OCI-LY1 (cell line): Measurements from ENCODE around the gene FYB1.

ENCODE experiments used
- H2AFZ ChIP-seq: fragments of 200-600 bp; sonication (generic), shearing (Covaris generic); 2 replicates; pipeline ENCODE4 v1.6.0; 2014; ENCODE audit warnings: antibody characterized with exemption, mild to moderate bottlenecking, low read length
- H3F3A ChIP-seq: fragments of 200-600 bp; sonication (generic), shearing (Covaris generic); 2 replicates; pipeline ENCODE4 v1.6.0; 2014; ENCODE audit warnings: mild to moderate bottlenecking, antibody characterized with exemption, low read length, moderate library complexity; ENCODE audit not compliant: insufficient read depth
- H3K27ac ChIP-seq: fragments of 200-600 bp; sonication (generic); 2 replicates; pipeline ENCODE4 v1.5.1; 2014; ENCODE audit warnings: low read length, mixed run types, mild to moderate bottlenecking, low read depth; ENCODE audit not compliant: poor library complexity, severe bottlenecking
- H3K27me3 ChIP-seq: fragments of 200-600 bp; sonication (generic); 2 replicates; pipeline ENCODE4 v1.6.0; 2014; ENCODE audit warnings: antibody characterized with exemption, mild to moderate bottlenecking, low read length, moderate library complexity; ENCODE audit not compliant: insufficient read depth
- H3K36me3 ChIP-seq: fragments of 200-600 bp; sonication (generic); 2 replicates; pipeline ENCODE4 v1.6.1; 2014; ENCODE audit warnings: mild to moderate bottlenecking, antibody characterized with exemption, low read length, moderate library complexity, mixed read lengths; ENCODE audit not compliant: insufficient read depth
- H3K4me1 ChIP-seq: fragments of 200-600 bp; sonication (generic); 2 replicates; pipeline ENCODE4 v1.5.1; 2014; ENCODE audit warnings: mild to moderate bottlenecking, low read length, moderate library complexity; ENCODE audit not compliant: insufficient read depth, severe bottlenecking
- H3K4me2 ChIP-seq: fragments of 200-600 bp; sonication (generic), shearing (Covaris generic); 2 replicates; pipeline ENCODE4 v1.6.1; 2014; ENCODE audit warnings: low read length
- H3K4me3 ChIP-seq: fragments of 200-600 bp; sonication (generic); 2 replicates; pipeline ENCODE4 v1.5.1; 2014; ENCODE audit warnings: low read length, low read depth, mild to moderate bottlenecking, mixed read lengths; ENCODE audit not compliant: poor library complexity, severe bottlenecking
- H3K79me2 ChIP-seq: fragments of 200-600 bp; shearing (Covaris generic); 2 replicates; pipeline ENCODE4 v1.6.1; 2016; ENCODE audit warnings: mixed run types, low read length, mixed read lengths; ENCODE audit not compliant: insufficient read depth
- H3K9ac ChIP-seq: fragments of 200-600 bp; sonication (generic), shearing (Covaris generic); 2 replicates; pipeline ENCODE4 v1.6.1; 2014; ENCODE audit warnings: mild to moderate bottlenecking, low read length, mixed read lengths
- H3K9me2 ChIP-seq: fragments of 200-600 bp; sonication (generic), shearing (Covaris generic); 2 replicates; pipeline ENCODE4 v1.6.1; 2014; ENCODE audit warnings: low read depth, mild to moderate bottlenecking, low read length, mixed read lengths
- H3K9me3 ChIP-seq: fragments of 200-600 bp; shearing (Covaris generic); 2 replicates; pipeline ENCODE4 v1.6.1; 2014; ENCODE audit warnings: low read length, mixed read lengths
- H4K20me1 ChIP-seq: fragments of 200-600 bp; sonication (generic), shearing (Covaris generic); 2 replicates; pipeline ENCODE4 v1.6.0; 2016; ENCODE audit warnings: mild to moderate bottlenecking, low read length; ENCODE audit not compliant: insufficient read depth
- CTCF ChIP-seq: fragments of 200-600 bp; sonication (generic), shearing (Covaris generic); IDR thresholded peaks from 2 replicates; pipeline ENCODE4 v1.5.1; 2017; ENCODE audit warnings: mild to moderate bottlenecking, antibody characterized with exemption, low read length, moderate library complexity, mixed read lengths
- EZH2 ChIP-seq: fragments of 200-600 bp; sonication (generic), shearing (Covaris generic); IDR thresholded peaks from 2 replicates; pipeline ENCODE4 v1.8.0; 2017; ENCODE audit warnings: borderline replicate concordance, mixed run types, mild to moderate bottlenecking, antibody characterized with exemption, low read length, moderate library complexity, mixed read lengths

FYB1 gene

GRCh38 chr5:39167141-39167971 is 52.0 kb downstream of the FYB1 start:
- H3F3A ChIP-seq: no peaks in the 10 kb centered on the region
- no peaks in the 10 kb centered on the region for H3K36me3 ChIP-seq
- H3K9me3 ChIP-seq: no peaks in the 10 kb centered on the region
- no peak overlapping the region for H3K4me2 ChIP-seq
- no peaks in the 10 kb centered on the region for H3K27me3 ChIP-seq
- H3K27ac ChIP-seq: no peak overlapping the region
- no peaks in the 10 kb centered on the region for H4K20me1 ChIP-seq
- no peak for TF ChIP-seq CTCF
- no peak for TF ChIP-seq EZH2
- H3K4me1 ChIP-seq: no peaks in the 10 kb centered on the region
- H3K9me2 ChIP-seq: no peaks in the 10 kb centered on the region
- no peak overlapping the region for H2AFZ ChIP-seq
- H3K79me2 ChIP-seq: no peaks in the 10 kb centered on the region
- H3K9ac ChIP-seq: no peak overlapping the region
- H3K4me3 ChIP-seq: no peak overlapping the region

GRCh38 chr5:39164529-39165402 is 54.6 kb downstream of the FYB1 start:
- H3K9me2 ChIP-seq: no peaks in the 10 kb centered on the region
- TF ChIP-seq CTCF (no peak), EZH2 (no peak)
- H3K4me3 ChIP-seq: no peak overlapping the region
- H2AFZ ChIP-seq: no peak overlapping the region
- no peaks in the 10 kb centered on the region for H3K36me3 ChIP-seq
- H3K4me1 ChIP-seq: no peaks in the 10 kb centered on the region
- H3F3A ChIP-seq: no peaks in the 10 kb centered on the region
- H3K79me2 ChIP-seq: no peaks in the 10 kb centered on the region
- no peak overlapping the region for H3K4me2 ChIP-seq
- H4K20me1 ChIP-seq: no peaks in the 10 kb centered on the region
- H3K27ac ChIP-seq: no peak overlapping the region
- H3K27me3 ChIP-seq: no peaks in the 10 kb centered on the region
- no peak overlapping the region for H3K9ac ChIP-seq
- no peaks in the 10 kb centered on the region for H3K9me3 ChIP-seq

GRCh38 chr5:39164016-39164415 is 55.3 kb downstream of the FYB1 start:
- Histone ChIP-seq H3K4me2 (no peak overlapping the region), H4K20me1 (no peaks in the 10 kb centered on the region), H3K36me3 (no peaks in the 10 kb centered on the region), H3K27ac (no peak overlapping the region), H2AFZ (no peak overlapping the region), H3K4me3 (no peak overlapping the region), H3K27me3 (no peaks in the 10 kb centered on the region), H3F3A (no peaks in the 10 kb centered on the region), H3K9me2 (no peaks in the 10 kb centered on the region), H3K9ac (no peak overlapping the region), H3K79me2 (no peaks in the 10 kb centered on the region), H3K4me1 (no peaks in the 10 kb centered on the region), H3K9me3 (no peaks in the 10 kb centered on the region)
- TF ChIP-seq CTCF (no peak), EZH2 (no peak)
